Right renal cortex interstitium (tissue), 3 donors: Measurements from ENCODE around the gene KLHL10. TPM values are rescaled to one million over a fixed set of nuclear protein-coding genes. Genes with fewer than 3 reads are reported as not detected.

Experiments
- DNase-seq, 3 donors: peaks; one replicate each; pipeline ENCODE4 v3.0.0-alpha.2; 2013; ENCODE audit warnings: low read depth in 3 of 3, low spot score in 2 of 3
- polyA plus RNA-seq, 3 donors: library from polyadenylated mRNA; unstranded; fragments of 120-200 nt; gene quantifications; one replicate each; pipeline ENCODE4 v1.2.1, GENCODE V29; 2013; ENCODE audit not compliant: insufficient read length in 3 of 3

Gene KLHL10
- polyA plus RNA-seq = under 1 TPM; 0.17 to 0.28 (median 0.24) TPM

DNA sequence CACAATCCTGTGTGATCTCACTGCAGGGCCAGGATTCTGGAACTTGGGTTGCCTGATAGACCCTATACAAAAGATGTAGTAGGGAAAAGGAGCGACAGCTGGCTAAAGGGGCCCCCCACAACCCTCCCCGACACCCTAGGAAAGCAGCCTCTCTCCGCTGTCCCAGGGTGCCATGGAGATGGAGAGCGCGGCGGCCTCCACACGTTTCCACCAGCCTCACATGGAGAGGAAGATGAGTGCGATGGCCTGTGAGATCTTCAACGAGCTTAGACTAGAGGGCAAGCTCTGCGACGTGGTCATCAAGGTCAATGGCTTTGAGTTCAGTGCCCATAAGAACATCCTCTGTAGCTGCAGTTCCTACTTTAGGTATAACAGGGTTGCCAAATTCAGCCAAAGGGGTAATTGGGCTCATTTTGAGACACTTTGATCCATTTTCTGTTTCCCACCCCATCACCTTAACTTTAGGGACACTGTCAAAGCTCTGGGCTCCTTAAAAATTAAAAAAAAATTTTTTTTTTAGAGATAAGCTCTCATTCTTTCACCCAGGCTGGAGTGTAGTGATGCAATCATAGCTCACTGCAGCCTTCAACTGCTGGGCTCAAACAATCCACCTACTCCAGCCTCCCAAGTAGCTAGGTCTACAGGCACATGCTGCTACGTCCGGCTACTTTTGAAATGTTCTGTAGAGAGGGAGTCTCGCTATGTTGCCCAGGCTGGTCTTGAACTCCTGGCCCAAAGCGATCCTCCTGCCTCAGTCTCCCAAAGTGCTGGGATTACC, at the start of gene KLHL10:
KLHL10 (plus strand) TSS at position 65 of the 778 bp plus-strand sequence; CDS start at position 173, 108 bp downstream.
- no peak for DNase-seq

DNA sequence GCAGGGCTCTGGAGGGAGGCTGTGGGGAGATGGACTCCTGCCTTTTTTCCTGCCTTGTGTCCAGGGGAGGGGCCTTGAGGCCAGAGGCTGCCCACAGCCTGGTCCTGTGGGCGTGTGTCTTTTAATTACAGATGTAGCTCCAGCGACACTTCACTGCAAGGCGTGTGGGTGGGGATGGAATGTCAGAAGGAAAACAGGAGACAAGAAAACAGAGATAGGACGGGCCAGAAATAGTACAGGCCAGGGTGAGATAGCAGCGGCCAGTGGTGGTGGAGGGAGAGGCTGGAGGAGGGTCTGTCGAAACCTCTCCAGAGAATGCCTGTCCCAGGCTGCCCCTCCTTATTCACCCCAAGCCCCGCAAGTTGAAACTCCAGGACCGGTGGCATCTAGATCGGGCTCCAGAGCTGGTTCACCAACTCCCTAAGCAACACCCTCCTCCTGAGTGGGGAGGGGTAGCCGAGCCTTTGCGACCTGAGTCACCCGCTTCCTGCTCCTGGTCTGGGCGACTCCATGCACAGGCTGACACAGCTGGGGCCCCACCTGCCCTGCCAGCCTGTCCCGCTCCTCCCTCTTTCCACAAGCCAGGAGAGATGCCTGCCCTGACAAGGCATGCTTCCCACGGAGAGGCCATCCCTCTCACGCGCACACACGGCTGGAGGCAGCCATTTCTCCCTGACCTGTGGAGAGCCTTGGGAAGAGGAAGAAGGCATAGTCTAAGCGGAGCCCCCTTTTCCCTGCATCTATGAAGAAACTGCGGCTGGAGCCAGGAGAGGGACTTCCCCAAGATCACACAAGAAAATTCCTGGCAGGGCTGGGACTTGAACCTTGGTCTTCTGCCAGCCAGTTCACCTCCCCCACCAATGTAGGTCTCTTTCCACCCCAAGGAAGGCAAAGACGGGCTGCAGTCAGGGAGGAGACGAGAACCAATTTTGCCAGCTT, 44.5 kb upstream of the KLHL10 start:
- DNase-seq = no peak

DNA sequence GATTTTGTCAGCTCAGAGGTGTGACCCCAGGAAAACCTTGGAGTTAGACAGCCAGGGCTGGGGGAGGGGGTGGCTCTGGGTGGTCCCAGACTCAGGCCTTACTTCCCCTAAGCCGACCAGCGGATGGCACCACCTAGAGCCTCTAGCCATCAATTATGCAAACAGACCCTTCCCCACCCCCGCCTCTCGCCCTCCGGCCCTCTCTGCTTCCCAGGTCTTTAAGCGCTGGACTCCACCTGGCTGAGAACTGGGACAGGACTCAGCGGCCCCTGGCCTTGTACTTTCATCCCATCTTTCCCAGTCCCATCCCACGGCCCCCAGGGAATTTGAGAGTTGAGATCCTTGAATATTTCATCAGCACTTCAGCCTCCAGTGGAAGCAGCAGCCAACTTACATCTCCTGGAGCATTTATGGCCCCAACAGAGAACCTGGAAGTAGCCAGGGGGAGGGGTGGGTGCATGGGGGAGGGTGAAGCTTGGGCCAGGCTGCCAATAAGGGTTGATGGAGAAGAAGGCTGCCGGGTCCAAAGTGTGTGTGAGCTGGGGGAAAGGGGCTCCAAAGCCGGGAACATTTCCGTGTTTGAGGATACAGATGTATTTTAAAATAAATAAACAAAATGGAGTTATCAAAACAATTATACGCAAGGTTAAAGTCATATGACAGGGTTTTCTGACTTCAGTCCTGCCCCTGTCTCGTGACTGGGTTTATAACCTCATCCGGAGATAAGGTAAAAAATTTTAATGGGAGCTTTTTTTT, 43.7 kb upstream of the KLHL10 start:
- DNase-seq = no peak

DNA sequence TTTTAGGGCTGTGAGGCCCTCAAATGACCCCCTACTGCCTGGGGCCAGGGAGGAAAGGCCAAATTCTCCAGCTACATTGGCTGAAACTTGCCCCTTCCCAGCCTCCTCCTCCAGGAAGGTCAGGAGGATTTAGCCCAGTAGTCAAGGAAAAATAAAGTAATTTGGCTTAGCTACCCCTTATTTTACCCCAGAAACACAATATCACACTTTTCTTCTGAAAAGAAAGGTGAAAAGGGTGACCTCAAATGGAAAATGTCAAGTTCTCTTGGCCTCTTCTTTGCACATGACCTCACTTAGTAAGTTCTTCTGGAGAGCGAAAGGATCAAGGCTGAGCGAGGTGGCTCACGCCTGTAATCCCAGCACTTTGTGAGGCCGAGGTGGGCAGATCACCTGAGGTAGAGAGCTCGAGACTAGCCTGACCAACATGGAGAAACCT, 43.1 kb upstream of the KLHL10 start:
- no peak for DNase-seq

DNA sequence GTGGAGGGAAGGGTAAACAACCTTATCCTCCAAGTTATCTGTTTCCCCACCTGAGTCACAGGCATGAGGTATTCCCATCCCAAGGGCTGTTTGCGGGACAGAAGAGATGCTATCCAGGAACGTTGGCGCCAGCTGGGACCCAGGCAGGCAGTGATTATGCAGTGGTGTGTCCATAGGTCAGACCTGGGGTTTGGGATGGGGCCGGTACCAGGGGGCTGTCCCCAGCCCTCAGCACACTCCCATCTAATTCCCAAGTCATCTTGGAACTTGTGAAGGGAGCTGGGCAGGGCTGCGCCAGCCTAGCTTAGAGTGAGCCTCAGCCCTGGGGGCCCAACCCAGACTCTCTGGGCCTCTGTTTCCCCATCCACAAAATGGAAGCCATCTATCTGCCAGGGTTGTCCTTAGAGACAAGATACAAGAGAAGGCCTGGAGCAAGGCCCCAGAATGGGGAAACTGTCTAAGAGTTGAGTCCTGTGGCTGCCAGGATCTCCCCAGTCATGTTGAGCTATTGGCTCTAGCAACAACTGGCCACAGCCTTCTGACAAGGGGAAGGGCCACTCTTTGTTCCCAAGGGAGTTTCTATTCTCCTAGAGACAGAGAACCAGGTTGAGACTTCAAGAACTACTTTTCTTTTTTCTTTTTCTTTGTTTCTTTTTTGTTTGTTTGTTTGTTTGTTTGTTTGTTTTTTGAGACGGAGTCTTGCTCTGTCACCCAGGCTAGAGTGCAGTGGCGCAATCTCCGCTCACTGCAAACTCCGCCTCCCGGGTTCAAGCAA, 41.3 kb upstream of the KLHL10 start:
- no peak for DNase-seq

DNA sequence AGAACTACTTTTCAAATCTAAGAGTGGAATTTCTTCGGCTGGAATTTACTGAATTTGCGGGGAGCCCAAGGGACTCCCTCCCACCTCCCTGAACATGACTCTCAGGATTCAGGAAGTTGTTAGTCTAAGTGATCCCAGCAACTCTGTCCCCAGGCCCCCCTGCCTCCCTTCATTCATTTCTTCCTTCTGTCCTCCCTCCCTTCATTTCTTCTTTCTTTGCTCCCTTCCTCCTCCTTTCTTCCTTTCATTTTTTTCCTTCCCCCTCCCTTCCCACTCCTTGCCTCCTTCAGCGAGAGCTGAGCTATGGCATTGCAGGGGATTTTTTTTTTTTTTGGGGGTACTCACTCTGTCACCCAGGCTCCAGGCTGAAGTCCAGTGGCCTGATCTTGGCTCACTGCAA, 40.2 kb upstream of the KLHL10 start:
- DNase-seq = no peak

DNA sequence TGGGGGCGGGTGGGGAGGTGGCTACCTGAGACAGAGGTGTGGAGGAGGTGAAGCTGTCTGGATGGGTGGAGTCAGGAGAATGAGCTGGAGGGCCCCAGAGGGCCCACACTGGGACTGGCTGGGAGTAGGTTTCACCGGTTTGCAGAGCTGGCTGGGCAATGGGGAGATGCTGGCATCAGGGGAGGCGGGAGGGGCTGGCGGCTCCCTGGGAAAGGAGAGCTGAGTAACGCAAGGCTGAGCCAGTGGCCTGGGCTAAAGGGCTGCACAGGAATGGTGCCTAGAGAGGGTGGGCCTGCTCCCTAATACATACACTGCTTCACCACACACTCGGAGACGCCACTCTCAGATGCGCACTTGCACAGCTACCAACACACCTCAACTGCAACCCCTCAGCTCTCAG, 38.3 kb upstream of the KLHL10 start:
- DNase-seq = no peak

DNA sequence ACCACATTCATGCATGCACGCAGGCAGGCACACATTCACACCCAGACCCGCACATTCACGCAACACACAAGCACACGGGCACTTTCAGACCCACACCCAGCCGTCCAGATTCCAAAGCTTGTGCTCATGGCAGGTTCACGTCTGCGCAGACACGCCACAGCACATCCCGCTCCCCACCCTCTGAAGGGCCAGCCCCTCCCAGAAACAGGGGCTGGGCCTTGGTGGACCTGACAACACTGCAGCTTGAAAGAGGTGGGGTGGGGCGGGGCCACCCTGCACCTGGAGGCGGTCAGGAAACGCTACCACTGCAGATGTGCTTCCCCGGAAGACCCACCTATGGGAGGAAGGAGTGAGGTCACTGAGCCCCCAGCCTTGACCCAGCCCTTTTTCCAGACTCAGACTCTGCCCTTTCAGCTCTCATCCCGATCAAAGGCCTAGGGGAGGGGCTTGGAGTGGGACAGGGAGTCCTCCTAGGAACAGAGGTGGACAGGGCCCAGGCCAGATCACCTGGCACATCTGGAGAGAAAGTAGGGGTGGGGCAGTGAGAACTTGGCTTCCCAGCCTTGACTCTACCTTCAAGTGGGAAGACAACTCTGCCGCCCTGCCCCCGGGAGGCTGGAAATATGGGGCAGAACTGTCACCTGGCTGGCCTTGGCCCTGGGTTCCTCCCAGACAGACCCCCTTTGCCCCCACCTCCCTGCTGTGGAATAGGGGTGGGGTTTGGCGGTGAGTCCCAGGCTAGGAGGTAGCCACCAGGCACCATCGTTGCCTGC, 36.8 kb upstream of the KLHL10 start:
- DNase-seq = no peak

DNA sequence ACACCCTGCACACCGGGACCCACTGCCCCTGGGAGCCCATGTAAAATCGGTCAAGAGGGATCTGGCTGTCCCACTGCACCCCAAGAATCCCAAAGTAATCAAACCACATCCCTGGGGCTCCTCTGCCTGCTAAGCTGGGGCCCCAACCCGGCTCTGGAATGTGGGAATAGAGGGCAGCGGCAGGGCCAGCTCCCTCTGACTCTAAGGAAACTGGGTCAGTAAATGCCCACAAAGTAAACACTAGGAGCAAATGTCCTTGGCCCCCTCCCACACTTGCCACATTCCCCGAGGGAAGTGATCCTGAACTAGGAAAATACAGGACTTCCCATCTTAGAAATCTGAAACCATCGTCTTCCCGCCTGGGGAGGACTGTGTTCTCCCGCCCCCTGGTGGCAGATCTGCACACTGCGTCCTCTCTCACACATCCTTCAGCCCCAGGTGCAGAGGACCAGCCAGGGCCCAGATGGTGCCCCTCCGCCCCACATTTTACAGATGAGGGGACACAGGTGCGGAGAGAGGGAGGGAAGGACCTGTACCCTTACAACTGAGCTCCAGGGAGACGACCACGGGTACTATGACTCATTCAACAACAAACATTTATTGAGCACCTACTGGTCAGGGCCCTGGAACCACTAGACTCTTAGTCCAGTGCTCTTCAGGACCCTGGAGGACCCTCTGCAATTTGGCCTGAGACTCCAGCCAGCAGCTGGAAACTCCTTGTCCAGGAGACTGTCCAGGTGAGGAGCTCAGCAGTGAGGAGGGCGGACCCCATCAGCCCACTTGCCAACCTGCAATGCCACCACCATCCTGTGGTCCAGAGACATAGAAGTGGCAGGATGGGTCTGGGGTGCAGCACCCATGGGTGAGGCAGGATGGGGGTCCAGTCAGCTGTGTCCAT, 36.0 kb upstream of the KLHL10 start:
- peak in 1 of 3 donors; percentile 82 for DNase-seq

DNA sequence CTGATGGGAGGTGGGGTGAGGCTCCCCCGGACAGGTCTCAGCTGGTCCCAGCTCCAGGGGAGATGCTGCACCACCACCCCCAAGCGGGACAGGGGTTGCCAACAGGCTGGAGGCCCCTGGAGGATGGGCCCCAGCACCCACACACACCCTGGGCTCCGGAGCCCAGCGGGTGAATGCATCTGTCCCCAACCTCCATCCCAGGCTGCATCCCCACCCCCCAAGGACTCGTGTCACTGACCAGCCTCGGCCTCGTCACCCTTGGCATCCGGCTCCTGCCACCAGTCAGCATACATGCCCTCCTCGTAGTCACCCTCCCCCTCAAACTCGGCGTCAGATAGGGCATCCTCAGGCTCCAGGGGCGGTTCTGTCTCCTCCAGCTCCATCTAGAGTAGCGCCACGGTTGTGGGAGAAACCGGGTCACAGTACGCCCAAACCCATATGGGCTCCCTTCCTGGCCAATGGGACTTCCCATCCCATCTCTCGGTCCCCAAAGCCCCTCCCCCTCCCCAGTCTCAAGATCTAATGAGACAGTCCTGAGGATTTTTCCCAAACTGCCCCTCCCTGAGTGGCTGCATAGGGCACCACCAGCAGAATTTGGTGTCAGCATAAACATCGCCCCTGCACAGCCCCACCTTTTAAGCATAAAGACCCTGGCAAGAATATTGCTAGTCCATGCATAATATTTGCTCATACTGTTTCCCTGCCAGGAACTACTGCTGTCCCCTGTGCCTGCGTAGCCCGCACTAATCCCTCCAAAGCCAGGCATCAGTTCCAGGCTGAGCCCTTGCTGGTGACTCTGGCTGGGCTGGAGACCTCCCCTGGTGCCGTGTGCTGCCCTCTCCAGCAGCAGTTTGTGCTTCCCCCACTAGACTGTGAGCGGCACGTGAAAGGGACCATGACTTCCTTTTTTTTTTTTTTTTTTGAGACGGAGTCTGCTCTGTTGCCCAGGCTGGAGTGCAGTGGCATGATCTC, 34.3 kb upstream of the KLHL10 start:
- no peak for DNase-seq

DNA sequence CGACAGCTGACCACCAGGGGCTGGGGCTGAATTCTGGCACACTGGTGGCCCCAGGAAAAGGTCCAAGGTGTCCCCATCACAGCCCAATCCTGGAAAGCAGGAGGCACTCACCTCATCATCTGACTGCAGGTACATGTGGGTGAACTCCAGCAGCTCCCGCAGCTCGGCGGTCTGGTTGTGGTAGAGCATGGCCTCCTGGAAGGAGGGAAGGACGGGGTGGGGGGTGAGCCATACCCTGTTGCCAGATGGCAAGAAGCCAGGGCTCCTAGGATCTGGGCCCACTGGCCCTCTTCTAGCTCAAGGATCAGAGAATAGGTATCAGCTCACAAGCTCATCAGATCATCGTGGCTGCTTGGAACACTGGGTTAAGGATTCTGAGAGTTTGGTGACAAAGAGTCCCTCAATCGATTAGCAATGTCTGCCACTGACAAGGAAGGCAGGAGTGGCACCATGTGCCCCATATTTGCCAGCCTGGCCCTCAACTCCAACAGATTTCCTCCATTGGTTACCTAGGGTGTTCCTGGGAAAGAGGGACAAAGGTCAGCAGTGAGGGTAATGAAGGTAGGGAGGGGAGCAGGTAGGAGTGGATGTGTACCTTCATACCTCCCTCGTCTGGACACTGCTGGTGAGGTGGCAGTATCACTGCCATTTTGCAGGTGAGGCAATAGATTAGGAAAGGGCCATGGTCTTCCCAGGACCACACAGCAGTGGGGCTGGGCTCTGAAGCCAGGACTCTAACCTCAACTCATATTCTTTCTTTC, 30.8 kb upstream of the KLHL10 start:
- no peak for DNase-seq

DNA sequence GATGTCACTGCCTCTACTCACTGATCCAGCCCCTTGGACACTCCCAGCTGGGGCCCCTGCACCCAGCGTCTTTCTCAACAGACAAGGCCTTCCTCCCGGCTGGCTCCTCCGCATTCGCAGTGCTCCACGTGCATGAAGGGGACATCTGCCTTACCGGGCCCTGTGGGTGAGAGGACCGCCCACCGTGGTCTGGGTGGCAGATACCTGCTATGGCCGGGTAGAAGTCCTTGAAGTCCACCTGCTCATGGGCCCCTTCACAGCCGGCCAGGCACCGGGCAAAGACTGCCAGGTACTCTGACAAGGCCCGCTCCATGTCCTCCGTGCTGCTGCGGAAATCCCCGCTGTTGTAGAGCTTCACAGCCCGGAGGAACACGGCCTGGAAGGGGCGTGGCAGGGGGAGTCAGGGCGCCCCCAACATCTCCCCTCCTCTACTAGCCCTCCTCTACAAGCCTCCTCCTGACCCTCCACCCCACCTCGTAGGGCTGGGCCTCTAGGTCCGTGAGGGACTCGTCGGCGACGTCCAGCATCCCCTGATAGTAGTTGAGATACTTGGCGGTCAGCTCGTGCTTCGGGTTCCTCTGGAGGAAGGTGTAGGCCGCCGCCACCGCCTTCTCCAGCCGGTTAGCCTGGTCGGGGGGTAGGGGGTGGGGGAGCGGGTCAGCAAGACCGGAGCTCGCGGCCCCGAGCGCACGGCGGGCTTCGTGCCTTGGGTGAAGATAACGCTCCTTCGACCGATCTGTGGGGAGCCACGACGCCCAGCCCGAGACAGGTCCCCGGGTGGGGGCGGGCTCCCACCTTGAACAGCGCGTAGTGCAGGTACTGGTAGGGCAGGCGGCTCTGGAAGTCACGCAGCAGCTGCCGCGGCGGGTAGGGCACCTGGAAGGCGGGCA, 26.7 kb upstream of the KLHL10 start:
- DNase-seq = no peak

DNA sequence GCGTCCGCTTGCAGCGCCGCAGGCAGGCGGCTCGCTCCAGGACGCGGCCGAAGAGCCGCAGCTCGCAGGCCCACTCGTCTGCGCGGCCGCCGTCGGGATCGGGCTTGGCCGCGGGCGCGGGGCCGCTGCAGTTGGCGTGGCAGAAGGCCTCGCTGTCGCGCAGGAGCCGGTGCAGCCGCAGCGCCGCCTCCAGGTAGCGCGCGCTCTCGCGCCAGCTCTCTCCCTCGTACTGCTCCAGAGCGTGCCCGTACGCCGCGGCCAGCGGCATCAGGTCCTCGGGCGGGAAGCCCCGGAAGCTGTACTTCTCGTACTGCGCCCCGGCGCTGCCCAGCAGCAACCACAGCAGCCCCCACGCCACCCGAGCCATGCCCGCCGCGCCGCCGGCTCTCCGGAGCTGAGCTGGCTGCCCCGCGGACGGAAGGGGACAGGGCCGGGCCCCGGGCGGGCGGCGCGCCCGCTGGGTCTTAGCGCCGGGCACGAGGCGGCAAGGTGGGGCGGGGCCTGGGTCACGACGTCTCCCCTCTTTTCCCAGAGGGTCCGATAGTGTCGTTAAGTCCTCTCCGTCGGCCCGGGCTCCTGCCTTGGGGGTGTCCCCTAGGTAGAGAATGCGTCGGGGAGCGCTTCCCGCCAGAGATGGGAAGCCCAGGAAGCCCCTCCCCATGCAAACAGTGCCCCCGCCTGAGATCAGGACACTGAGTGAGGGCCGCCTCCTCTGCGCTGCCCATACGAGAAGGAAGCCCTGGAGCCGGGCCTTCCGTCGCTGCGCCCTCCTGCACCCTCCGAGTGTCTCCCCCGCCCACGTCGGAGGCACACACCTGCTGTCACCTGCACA, 25.9 kb upstream of the KLHL10 start, which contains the start of gene P3H4:
P3H4 (minus strand) TSS at position 401 of the 832 bp plus-strand sequence; CDS start at position 367, 34 bp downstream.
- DNase-seq = no peak

DNA sequence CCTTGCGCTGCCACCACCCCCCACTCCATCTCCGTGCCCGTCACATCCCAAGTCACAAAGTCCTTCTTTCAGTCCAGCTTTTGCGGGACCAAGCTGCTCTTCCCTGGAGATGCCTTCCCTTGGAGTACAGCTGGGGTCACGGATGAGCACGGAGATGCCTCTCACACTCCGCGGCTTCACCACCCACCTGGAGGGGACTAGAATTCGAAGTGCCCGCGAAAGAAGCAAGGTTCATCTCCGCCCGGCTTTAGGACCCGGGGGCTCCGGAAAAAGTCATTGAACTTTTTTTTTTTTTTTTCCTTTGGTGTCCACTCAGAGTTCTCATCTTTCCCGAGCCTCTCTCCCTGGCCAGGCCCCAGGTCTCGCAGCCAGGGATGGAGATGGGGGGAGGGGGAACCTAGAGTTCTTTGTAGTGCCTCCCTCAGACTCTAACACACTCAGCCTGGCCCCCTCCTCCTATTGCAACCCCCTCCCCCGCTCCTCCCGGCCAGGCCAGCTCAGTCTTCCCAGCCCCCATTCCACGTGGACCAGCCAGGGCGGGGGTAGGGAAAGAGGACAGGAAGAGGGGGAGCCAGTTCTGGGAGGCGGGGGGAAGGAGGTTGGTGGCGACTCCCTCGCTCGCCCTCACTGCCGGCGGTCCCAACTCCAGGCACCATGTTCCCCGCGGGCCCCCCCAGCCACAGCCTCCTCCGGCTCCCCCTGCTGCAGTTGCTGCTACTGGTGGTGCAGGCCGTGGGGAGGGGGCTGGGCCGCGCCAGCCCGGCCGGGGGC, 25.1 kb upstream of the KLHL10 start, which contains the start of gene FKBP10:
FKBP10 (plus strand) TSS at position 624 of the 771 bp plus-strand sequence; CDS start at position 655, 31 bp downstream.
- DNase-seq = peak in 2 of 3 donors; percentile 84 to 87
